Parathyroid adenoma (tissue), 2 donors: ENCODE measurements around the gene RBMY1D.
"Not testable (repeated sequence)": the region's sequence is repeated elsewhere in the genome, so short reads cannot be mapped to it uniquely, and the experiment has no call there.

Experiments
- H2AFZ ChIP-seq: fragments of 300-600 bp; sonication (generic); one replicate; pipeline ENCODE4 v1.7.0; 2017; ENCODE audit warnings: antibody characterized with exemption, mild to moderate bottlenecking
- H3K27ac ChIP-seq: fragments of 300-600 bp; sonication (generic); one replicate; pipeline ENCODE4 v1.7.0; 2017
- H3K27me3 ChIP-seq: fragments of 300-600 bp; sonication (generic); one replicate; pipeline ENCODE4 v1.7.0; 2017; ENCODE audit warnings: low read length; ENCODE audit not compliant: control insufficient read depth, insufficient read depth
- H3K36me3 ChIP-seq: fragments of 300-600 bp; sonication (generic); one replicate; pipeline ENCODE4 v1.7.0; 2017; ENCODE audit warnings: low read length; ENCODE audit not compliant: control insufficient read depth, insufficient read depth
- H3K4me1 ChIP-seq: fragments of 300-600 bp; sonication (generic); one replicate; pipeline ENCODE4 v1.7.0; 2017; ENCODE audit warnings: control low read depth
- H3K4me2 ChIP-seq: fragments of 300-600 bp; sonication (generic); one replicate; pipeline ENCODE4 v1.7.0; 2017; ENCODE audit warnings: low read length
- H3K4me3 ChIP-seq: fragments of 300-600 bp; sonication (generic); one replicate; pipeline ENCODE4 v1.7.0; 2017; ENCODE audit warnings: low read depth, low read length
- H3K79me2 ChIP-seq: fragments of 300-600 bp; sonication (generic); one replicate; pipeline ENCODE4 v1.7.0; 2017; ENCODE audit warnings: control low read depth
- H3K9ac ChIP-seq: fragments of 300-600 bp; sonication (generic); one replicate; pipeline ENCODE4 v1.7.0; 2017; ENCODE audit warnings: mild to moderate bottlenecking
- H3K9me3 ChIP-seq: fragments of 300-600 bp; sonication (generic); one replicate; pipeline ENCODE4 v1.7.0; 2017; ENCODE audit warnings: low read length; ENCODE audit not compliant: control insufficient read depth
- CTCF ChIP-seq: fragments of 300-600 bp; sonication (generic); IDR thresholded peaks from one replicate; pipeline ENCODE4 v1.7.0; 2017; ENCODE audit warnings: antibody characterized with exemption, mild to moderate bottlenecking
- donor health status: primary hyperparathyroidism.

RBMY1D gene

GRCh38 chrY:21894426-21894825 lies at the start of gene RBMY1D:
RBMY1D (minus strand) TSS chrY:21894526; CDS start chrY:21892513, 2,013 bp downstream.
- H3K4me3 ChIP-seq, H3K27me3 ChIP-seq, H2AFZ ChIP-seq, H3K27ac ChIP-seq, H3K4me2 ChIP-seq, H3K79me2 ChIP-seq, H3K9me3 ChIP-seq, H3K4me1 ChIP-seq, H3K9ac ChIP-seq, H3K36me3 ChIP-seq: not testable (repeated sequence)

- H2AFZ ChIP-seq, H3K9ac ChIP-seq, H3K4me3 ChIP-seq, H3K27me3 ChIP-seq, H3K27ac ChIP-seq, H3K79me2 ChIP-seq, H3K4me2 ChIP-seq, H3K9me3 ChIP-seq, H3K36me3 ChIP-seq, H3K4me1 ChIP-seq: not testable (repeated sequence)
Observed at GRCh38 chrY:21917932-21918331, 23.6 kb upstream of the RBMY1D start, which contains the start of gene RBMY1E. RBMY1E (minus strand) TSS chrY:21918032; CDS start chrY:21916054, 1,978 bp downstream.

GRCh38 chrY:21869407-21870076 lies 24.8 kb downstream of the RBMY1D start:
- H3K27me3 ChIP-seq, H2AFZ ChIP-seq, H3K4me2 ChIP-seq, H3K36me3 ChIP-seq, H3K27ac ChIP-seq, H3K9me3 ChIP-seq, H3K79me2 ChIP-seq, H3K4me3 ChIP-seq, H3K4me1 ChIP-seq, H3K9ac ChIP-seq: not testable (repeated sequence)

- no peak overlapping the region for H3K4me3 ChIP-seq
- no peaks in the 10 kb centered on the region for H3K27me3 ChIP-seq
- no peak overlapping the region for H3K9ac ChIP-seq
- TF ChIP-seq CTCF = no peak
- H3K27ac ChIP-seq = no peak overlapping the region
- H3K36me3 ChIP-seq = no peaks in the 10 kb centered on the region
- H3K4me2 ChIP-seq = no peak overlapping the region
- H3K4me1 ChIP-seq = no peaks in the 10 kb centered on the region
- no peaks in the 10 kb centered on the region for H3K79me2 ChIP-seq
- H2AFZ ChIP-seq = no peak overlapping the region
- no peaks in the 10 kb centered on the region for H3K9me3 ChIP-seq
Observed at GRCh38 chrY:21845481-21845880, 48.8 kb downstream of the RBMY1D start.

GRCh38 chrY:21842090-21842489 lies 52.2 kb downstream of the RBMY1D start:
- TF ChIP-seq CTCF = no peak
- no peaks in the 10 kb centered on the region for H3K79me2 ChIP-seq
- no peak overlapping the region for H3K4me2 ChIP-seq

GRCh38 chrY:21839489-21839888 lies 54.8 kb downstream of the RBMY1D start:
- Histone ChIP-seq H3K9me3 (no peaks in the 10 kb centered on the region), H3K4me3 (no peak overlapping the region), H3K36me3 (no peaks in the 10 kb centered on the region), H3K27ac (no peak overlapping the region), H3K79me2 (no peaks in the 10 kb centered on the region), H3K9ac (no peak overlapping the region), H3K4me1 (no peaks in the 10 kb centered on the region), H3K27me3 (no peaks in the 10 kb centered on the region), H2AFZ (no peak overlapping the region), H3K4me2 (no peak overlapping the region)
- TF ChIP-seq CTCF = no peak

More at GRCh38 chrY:21842090-21842489, 52.2 kb downstream of the RBMY1D start:
- H2AFZ ChIP-seq = no peak overlapping the region
- H3K9ac ChIP-seq = no peak overlapping the region
- H3K36me3 ChIP-seq = no peaks in the 10 kb centered on the region
- no peaks in the 10 kb centered on the region for H3K9me3 ChIP-seq
- H3K4me3 ChIP-seq = no peak overlapping the region
- no peak overlapping the region for H3K27ac ChIP-seq
- no peaks in the 10 kb centered on the region for H3K4me1 ChIP-seq
- no peaks in the 10 kb centered on the region for H3K27me3 ChIP-seq
